ENCODE results near the gene SFRP5.

Gene SFRP5

GRCh38 chr10:97766996-97767924, 4.5 kb downstream of the SFRP5 start:
- no peak for DNase-seq (ENCODE audit: low read depth in 1 of 2, low spot score in 1 of 2)
- TF ChIP-seq JUND (IDR thresholded peaks at IDR 0.05; ENCODE audit: low read depth) = no peak
- in situ Hi-C loops (cut with HindIII; ENCODE audit: low pct_unique_long_range_greater_than_20kb, low sequenced_read_pairs) = no loop called here

GRCh38 chr10:97766106-97766810, 5.5 kb downstream of the SFRP5 start:
- in situ Hi-C loops (cut with HindIII; ENCODE audit: low pct_unique_long_range_greater_than_20kb, low sequenced_read_pairs) = no loop called here
- no peak for DNase-seq (ENCODE audit: low read depth in 1 of 2, low spot score in 1 of 2)
- TF ChIP-seq JUND (IDR thresholded peaks at IDR 0.05; ENCODE audit: low read depth) = no peak

- in situ Hi-C loops (cut with HindIII; ENCODE audit: low pct_unique_long_range_greater_than_20kb, low sequenced_read_pairs) = no loop called here
- no peak for TF ChIP-seq JUND (IDR thresholded peaks at IDR 0.05; ENCODE audit: low read depth)
- DNase-seq (ENCODE audit: low read depth in 1 of 2, low spot score in 1 of 2) = no peak
Measured at GRCh38 chr10:97765201-97765600, 6.6 kb downstream of the SFRP5 start.

DNA sequence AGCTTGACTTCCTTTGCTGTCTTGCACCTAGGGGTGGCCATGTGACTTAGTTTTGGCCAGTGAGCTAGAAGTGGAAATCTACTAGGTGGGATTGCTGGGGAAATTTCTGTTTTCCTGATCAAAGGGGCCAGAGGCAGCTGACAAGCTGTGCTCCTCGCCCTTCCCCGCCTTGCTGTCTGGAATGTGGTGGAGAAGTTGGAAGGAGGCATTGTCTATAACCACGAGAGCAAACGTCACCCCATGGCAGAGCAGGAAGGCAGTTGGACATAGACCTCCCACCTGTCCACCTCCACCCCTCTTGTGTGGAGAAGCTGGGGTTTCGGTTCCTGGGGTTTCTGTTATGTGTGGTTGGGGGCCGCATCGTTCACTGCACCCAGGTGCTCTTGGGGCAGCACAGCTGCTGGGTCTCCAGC, 7.3 kb downstream of the SFRP5 start:
- no peak for DNase-seq (ENCODE audit: low read depth in 1 of 2, low spot score in 1 of 2)
- no peak for TF ChIP-seq JUND (IDR thresholded peaks at IDR 0.05; ENCODE audit: low read depth)
- in situ Hi-C loops (cut with HindIII; ENCODE audit: low pct_unique_long_range_greater_than_20kb, low sequenced_read_pairs) = no loop called here

DNA sequence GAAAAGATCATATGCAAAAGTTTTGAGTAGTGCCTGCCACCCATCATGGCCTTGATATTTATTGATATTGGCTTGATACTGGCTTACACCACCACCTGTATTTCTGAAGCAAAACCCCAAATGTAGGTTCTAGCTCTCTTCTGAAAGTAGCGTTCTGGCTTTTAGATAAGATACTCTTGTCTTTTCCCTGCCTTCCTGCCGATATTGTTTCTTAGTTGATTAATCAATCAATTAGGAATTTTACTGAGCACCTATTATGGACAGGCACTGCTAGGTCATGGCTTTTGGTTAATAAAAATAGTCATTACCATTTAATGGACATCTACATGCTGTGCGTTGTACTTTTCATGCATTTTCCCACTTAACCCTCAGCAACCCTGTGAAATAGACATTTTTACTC, 7.9 kb downstream of the SFRP5 start:
- no peak for DNase-seq (ENCODE audit: low read depth in 1 of 2, low spot score in 1 of 2)
- TF ChIP-seq JUND (IDR thresholded peaks at IDR 0.05; ENCODE audit: low read depth) = no peak
- in situ Hi-C loops (cut with HindIII; ENCODE audit: low pct_unique_long_range_greater_than_20kb, low sequenced_read_pairs) = no loop called here

- no peak for DNase-seq (ENCODE audit: low read depth in 1 of 2, low spot score in 1 of 2)
- no peak for TF ChIP-seq JUND (IDR thresholded peaks at IDR 0.05; ENCODE audit: low read depth)
- in situ Hi-C loops (cut with HindIII; ENCODE audit: low pct_unique_long_range_greater_than_20kb, low sequenced_read_pairs) = no loop called here
Measured at GRCh38 chr10:97763411-97763810, 8.4 kb downstream of the SFRP5 start.

DNA sequence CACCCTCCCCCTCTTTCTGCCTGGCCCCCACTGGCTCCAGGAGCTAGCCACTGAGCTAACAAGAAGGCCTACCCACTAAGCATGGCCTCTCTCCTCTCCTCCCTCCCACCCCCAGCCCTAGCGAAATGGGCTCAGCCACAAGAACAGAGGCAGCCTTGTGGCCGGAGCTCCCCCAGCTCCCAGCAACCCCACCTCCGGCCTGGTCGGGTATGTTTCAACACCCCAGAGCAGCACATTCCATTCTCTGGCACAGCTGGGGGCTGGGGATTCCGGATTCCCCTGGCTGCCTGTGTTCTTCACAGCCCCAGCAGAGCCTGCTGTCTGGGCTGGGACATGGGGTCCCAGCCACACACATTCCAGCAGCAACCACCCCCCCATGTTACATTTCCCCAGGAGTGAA, 9.0 kb downstream of the SFRP5 start:
- in situ Hi-C loops (cut with HindIII; ENCODE audit: low pct_unique_long_range_greater_than_20kb, low sequenced_read_pairs) = no loop called here
- no peak for DNase-seq (ENCODE audit: low read depth in 1 of 2, low spot score in 1 of 2)
- TF ChIP-seq JUND (IDR thresholded peaks at IDR 0.05; ENCODE audit: low read depth) = no peak

DNA sequence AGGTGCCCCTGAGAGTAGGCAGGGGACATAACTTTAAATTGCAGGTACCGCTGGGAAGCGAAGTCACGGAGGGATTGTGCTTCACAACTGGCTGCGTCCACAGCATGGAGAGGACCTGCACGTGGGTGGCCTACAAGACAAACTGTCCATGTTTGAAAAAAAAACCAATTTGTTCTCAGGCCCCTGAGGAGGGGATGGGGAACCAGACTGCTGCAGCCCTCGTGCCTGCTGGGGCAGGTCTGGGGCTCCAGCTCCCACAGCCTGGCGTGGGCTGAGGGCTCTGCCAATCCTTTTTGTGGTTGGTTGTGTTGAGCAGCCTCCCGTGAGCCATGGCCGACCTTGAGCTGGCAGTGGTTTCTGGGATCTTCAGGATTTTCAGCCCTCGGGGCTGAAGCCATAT, 9.7 kb downstream of the SFRP5 start:
- in situ Hi-C loops (cut with HindIII; ENCODE audit: low pct_unique_long_range_greater_than_20kb, low sequenced_read_pairs) = no loop called here
- TF ChIP-seq JUND (IDR thresholded peaks at IDR 0.05; ENCODE audit: low read depth) = no peak
- DNase-seq (ENCODE audit: low read depth in 1 of 2, low spot score in 1 of 2) = no peak

- no peak for DNase-seq (ENCODE audit: low read depth in 1 of 2, low spot score in 1 of 2)
- no peak for TF ChIP-seq JUND (IDR thresholded peaks at IDR 0.05; ENCODE audit: low read depth)
- in situ Hi-C loops (cut with HindIII; ENCODE audit: low pct_unique_long_range_greater_than_20kb, low sequenced_read_pairs) = no loop called here
Measured at GRCh38 chr10:97761331-97761865, 10.4 kb downstream of the SFRP5 start.

DNA sequence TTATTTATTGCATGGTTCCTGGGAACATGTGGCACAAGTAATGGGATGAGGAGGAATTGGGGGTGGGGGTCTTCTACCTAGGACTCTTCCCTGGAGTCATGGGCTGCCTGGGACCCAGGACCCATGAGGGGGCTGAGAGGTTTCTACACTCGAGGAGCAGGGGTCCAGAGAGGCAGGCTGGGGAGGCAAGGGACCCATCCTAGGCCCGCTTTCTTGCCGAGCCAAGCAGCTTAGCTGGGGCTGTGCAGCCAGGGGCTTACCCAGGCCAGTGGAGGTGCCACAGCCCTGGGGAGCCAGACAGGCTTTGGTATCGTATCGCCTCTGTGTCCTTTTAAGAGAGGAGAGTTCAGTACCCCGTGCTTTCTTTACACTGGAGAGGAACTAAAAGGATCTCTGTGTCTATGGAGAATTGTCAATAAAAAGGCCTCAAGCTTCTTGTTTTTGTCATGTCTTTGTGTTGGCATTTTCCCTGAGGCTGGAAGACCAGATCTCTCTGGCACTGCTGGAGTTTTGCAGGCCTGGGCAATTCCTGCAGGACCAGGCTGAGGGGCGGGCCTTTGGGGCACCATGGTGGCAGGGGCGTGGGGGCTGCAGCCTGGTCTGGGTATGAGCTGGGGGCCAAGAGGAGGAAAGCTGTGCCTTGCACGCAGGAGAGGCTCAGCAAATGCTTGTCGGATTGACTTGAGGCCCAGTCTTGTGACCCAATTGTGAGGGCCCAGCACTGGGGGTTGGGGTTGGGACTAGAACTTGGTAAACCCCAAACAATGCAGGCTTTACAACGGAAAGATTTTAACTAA, 11.1 kb downstream of the SFRP5 start:
- in situ Hi-C loops (cut with HindIII; ENCODE audit: low pct_unique_long_range_greater_than_20kb, low sequenced_read_pairs) = no loop called here
- DNase-seq (ENCODE audit: low read depth in 1 of 2, low spot score in 1 of 2) = no peak
- no peak for TF ChIP-seq JUND (IDR thresholded peaks at IDR 0.05; ENCODE audit: low read depth)

DNA sequence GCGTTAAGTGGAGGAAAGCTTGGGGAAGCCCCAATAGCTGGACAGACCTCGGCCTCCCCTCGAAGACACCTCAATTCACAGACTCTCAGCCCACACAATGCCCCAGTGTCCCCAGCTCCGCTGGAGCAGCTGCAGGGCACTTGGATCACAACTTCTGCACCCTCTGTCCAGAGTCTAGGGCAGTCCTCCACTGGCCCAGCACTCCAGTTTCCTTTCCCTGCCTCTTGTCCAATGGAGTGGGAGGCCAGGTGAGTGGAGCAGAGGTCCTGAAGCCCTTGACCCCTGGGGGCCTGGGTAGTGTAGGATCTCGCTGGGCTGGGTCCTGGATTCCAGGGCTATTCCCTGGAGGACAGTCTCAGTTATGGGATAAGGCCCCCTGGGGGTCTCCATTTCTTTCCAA, 11.9 kb downstream of the SFRP5 start:
- TF ChIP-seq JUND (IDR thresholded peaks at IDR 0.05; ENCODE audit: low read depth) = no peak
- in situ Hi-C loops (cut with HindIII; ENCODE audit: low pct_unique_long_range_greater_than_20kb, low sequenced_read_pairs) = no loop called here
- no peak for DNase-seq (ENCODE audit: low read depth in 1 of 2, low spot score in 1 of 2)

DNA sequence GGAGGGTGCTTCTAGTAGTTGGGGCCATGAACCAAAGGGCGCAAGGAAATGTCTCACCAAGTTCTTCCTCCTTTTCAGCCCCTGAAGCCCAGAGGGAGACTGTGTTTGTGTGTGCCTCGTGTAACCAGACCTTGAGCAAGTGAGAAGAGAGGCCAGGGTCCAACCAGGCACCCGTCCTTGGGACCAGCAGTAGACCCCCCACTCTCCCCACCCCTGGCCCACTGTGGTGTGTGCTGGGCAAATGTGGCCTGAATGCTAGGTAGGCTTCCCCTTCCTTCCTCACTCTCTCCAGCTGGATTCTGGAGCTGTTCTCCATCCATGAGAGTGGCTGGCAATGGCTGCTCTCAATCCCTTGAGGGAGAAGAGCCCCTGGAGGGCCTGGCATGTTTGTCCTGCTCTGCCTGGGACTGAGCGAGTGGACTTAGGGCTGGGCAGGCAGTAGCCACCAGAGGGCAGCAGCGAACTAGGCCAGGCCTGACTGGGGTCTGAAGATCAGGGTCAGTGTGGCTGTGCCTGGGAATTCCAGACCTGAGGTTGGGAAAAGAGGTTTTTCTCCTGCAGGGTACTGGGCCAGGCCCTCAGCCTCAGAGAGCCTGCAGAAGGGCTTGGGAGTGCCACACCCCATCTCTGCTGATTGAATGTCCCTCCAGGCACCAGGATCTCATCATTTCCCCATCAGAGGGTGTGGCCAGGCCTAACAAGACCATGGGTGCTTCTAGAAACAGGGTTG, 12.5 kb downstream of the SFRP5 start:
- in situ Hi-C loops (cut with HindIII; ENCODE audit: low pct_unique_long_range_greater_than_20kb, low sequenced_read_pairs) = no loop called here
- no peak for TF ChIP-seq JUND (IDR thresholded peaks at IDR 0.05; ENCODE audit: low read depth)
- peak; percentile 74 to 95 for DNase-seq (ENCODE audit: low read depth in 1 of 2, low spot score in 1 of 2)
